ENCODE data around the gene DEFB132.

The DEFB132 gene

DNA sequence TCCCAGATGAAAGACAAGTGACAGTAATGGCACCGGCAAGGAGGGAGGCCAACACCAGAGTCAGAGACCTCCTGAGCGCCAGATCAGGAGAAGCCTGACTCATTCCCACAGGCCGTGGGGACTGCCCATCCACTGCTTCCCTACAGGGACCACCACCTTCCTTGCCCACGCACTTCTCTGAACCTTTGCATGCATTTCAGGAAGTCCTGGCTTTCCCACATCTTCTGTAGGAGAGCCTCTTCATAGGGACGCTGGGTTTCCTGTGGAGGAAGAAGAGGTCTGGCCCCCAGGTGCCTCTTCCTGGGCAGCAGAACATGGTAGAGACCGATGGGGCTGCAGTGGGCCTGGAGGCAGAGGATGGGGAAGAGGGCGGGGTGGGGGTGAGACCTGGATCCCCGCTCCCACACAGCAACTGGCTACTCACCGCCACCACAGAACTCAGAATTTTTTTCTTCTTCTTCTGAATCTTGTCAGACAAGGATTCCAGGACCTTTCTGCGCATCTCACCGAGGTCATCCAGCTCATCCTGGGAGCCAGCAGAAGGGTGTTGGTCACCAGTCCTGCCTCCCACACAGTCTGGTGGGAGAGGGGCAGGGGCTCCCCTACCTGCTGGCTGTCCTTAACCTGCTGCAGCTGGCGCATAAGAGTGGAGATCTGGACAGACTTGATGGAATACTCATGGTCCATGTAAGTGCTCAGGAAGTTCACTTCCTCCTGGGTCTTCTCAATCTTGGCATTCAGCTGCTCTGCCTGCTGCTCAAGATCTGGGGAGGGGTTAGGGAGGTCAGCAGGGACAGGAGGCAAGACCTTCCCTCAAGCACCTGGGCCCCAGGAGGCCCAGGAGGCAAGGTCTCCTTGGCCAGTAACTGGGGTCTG is 19.3 kb downstream of the DEFB132 start:
- H3K27me3 ChIP-seq (ENCODE audit: control insufficient read depth, insufficient read depth, low read length): no peaks in the 10 kb centered on the region
- H3K27ac ChIP-seq: no peak overlapping the region
- no peaks in the 10 kb centered on the region for H3K4me1 ChIP-seq
- no peaks in the 10 kb centered on the region for H3K79me2 ChIP-seq
- no peaks in the 10 kb centered on the region for H3K36me3 ChIP-seq (ENCODE audit: control insufficient read depth, insufficient read depth, low read length)
- H3K4me3 ChIP-seq (ENCODE audit: low read depth, low read length): no peak overlapping the region
- no peak overlapping the region for H3K9ac ChIP-seq
- no peak overlapping the region for H2AFZ ChIP-seq
- no peak overlapping the region for H3K4me2 ChIP-seq (ENCODE audit: low read length)
- no peaks in the 10 kb centered on the region for H3K9me3 ChIP-seq (ENCODE audit: control insufficient read depth, low read length)
- TF ChIP-seq, protein P1, sequence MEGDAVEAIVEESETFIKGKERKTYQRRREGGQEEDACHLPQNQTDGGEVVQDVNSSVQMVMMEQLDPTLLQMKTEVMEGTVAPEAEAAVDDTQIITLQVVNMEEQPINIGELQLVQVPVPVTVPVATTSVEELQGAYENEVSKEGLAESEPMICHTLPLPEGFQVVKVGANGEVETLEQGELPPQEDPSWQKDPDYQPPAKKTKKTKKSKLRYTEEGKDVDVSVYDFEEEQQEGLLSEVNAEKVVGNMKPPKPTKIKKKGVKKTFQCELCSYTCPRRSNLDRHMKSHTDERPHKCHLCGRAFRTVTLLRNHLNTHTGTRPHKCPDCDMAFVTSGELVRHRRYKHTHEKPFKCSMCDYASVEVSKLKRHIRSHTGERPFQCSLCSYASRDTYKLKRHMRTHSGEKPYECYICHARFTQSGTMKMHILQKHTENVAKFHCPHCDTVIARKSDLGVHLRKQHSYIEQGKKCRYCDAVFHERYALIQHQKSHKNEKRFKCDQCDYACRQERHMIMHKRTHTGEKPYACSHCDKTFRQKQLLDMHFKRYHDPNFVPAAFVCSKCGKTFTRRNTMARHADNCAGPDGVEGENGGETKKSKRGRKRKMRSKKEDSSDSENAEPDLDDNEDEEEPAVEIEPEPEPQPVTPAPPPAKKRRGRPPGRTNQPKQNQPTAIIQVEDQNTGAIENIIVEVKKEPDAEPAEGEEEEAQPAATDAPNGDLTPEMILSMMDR (IDR thresholded peaks at IDR 0.05): no peak

DNA sequence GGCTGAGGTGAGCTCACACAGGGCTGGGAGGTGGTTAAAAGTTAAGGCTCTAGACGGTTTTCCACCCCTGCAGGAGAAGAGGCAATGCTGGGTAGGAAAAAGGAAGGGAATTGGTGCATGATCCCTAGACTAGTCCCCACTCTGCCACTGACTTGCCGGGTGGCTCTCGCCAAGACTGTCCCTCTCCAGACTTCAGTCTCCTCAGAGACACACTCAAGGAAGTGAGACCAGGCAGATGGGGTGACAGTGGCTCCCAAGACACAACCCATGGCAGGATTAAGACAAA is 19.9 kb downstream of the DEFB132 start:
- TF ChIP-seq, protein P1 (IDR thresholded peaks at IDR 0.05): no peak
- H2AFZ ChIP-seq: no peak overlapping the region
- no peaks in the 10 kb centered on the region for H3K36me3 ChIP-seq (ENCODE audit: control insufficient read depth, insufficient read depth, low read length)
- H3K9ac ChIP-seq: no peak overlapping the region
- no peaks in the 10 kb centered on the region for H3K79me2 ChIP-seq
- H3K27me3 ChIP-seq (ENCODE audit: control insufficient read depth, insufficient read depth, low read length): no peaks in the 10 kb centered on the region
- H3K27ac ChIP-seq: no peak overlapping the region
- no peaks in the 10 kb centered on the region for H3K4me1 ChIP-seq
- H3K4me3 ChIP-seq (ENCODE audit: low read depth, low read length): no peak overlapping the region
- H3K4me2 ChIP-seq (ENCODE audit: low read length): no peak overlapping the region
- no peaks in the 10 kb centered on the region for H3K9me3 ChIP-seq (ENCODE audit: control insufficient read depth, low read length)

DNA sequence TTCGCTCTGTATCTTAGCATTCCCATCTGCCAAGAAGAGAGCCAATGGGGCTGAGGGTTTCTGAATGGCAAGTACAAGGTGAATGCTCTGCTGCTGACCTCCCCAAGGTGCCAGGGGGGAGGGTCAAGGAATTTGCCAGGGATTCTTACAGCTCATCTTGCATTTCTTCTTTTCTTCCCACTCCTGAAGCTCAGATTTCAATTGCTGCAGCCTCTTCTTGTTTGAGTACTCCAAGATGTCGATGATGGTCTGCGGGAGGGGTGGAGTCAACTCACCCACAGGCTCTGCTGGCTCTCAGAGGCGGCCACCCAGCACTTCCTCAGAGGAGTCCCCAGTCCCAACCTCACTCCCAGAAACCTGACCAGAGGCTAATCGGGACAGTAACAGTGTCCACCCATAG is 20.7 kb downstream of the DEFB132 start:
- H3K4me1 ChIP-seq: no peaks in the 10 kb centered on the region
- no peaks in the 10 kb centered on the region for H3K27me3 ChIP-seq (ENCODE audit: control insufficient read depth, insufficient read depth, low read length)
- TF ChIP-seq, protein P1 (IDR thresholded peaks at IDR 0.05): no peak
- H3K9ac ChIP-seq: no peak overlapping the region
- H3K79me2 ChIP-seq: no peaks in the 10 kb centered on the region
- H3K27ac ChIP-seq: no peak overlapping the region
- H3K36me3 ChIP-seq (ENCODE audit: control insufficient read depth, insufficient read depth, low read length): no peaks in the 10 kb centered on the region
- no peaks in the 10 kb centered on the region for H3K9me3 ChIP-seq (ENCODE audit: control insufficient read depth, low read length)
- peak overlapping the region; percentile 24 for H3K4me2 ChIP-seq (ENCODE audit: low read length)
- H2AFZ ChIP-seq: no peak overlapping the region
- H3K4me3 ChIP-seq (ENCODE audit: low read depth, low read length): no peak overlapping the region

DNA sequence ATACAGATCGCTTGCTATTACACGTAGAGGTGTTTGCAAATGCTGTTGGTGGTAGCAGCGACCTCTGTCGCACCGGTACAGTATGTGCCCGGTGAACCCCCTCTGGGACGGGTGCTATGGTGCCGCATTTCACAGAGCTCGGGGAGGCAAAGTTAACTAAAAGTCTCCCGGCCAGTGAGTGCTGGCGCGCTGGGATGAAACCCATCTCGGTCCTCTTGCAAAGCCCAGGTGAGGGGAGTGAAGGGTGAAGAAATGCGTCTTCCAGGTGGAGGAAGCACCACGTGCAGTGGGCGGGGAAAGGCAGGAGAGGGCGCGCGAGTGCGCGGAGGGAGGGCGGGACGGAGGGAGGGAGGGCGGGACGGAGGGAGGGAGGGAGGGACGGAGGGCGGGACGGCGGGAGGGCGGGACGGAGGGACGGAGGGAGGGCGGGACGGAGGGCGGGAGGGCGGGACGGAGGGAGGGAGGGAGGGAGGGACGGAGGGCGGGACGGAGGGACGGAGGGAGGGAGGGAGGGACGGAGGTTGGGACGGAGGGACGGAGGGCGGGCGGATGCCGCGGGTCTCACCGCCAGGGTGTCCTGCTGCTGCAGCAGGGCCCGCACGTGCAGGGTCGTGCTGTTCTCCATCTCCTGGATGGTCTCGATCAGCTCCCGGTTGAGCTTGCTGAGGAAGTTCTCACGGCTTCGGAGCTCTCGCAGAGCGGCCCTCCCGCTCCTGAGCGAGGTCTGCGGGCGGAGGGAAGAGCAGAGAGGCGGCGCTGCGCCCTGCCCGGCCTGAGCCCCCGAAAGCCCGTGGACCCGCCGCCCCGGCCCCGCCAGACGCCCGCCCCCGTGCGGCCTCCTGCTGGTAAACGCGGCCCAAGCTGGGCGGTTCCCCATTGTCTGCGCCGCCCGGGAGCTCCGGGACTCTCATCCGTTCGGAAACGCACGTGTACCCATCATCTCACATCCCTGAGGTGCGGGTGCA is 21.4 kb downstream of the DEFB132 start:
- Histone ChIP-seq H3K36me3 (ENCODE audit: control insufficient read depth, insufficient read depth, low read length) (no peaks in the 10 kb centered on the region), H3K9me3 (ENCODE audit: control insufficient read depth, low read length) (no peaks in the 10 kb centered on the region), H3K27ac (no peak overlapping the region), H3K27me3 (ENCODE audit: control insufficient read depth, insufficient read depth, low read length) (no peaks in the 10 kb centered on the region), H3K4me1 (no peaks in the 10 kb centered on the region), H3K79me2 (no peaks in the 10 kb centered on the region), H3K4me2 (ENCODE audit: low read length) (peak overlapping the region; percentile 24), H3K9ac (no peak overlapping the region), H3K4me3 (ENCODE audit: low read depth, low read length) (no peak overlapping the region), H2AFZ (no peak overlapping the region)
- TF ChIP-seq, protein P1 (IDR thresholded peaks at IDR 0.05): no peak

Data from parathyroid adenoma (tissue), 2 donors.